ENCODE data around the gene LRCH1.

LRCH1 gene

GRCh38 chr13:46621792-46622629 is 69.0 kb downstream of the LRCH1 start:
- peaks cover 9% of the 10 kb centered on the region for H3K79me1 ChIP-seq (replicated peaks; ENCODE audit: low read length, poor library complexity, severe bottlenecking)
- H2BK12ac ChIP-seq (ENCODE audit: low read length in 2 of 2) = no peak overlapping the region
- peak overlapping the region in 1 of 2 experiments; percentile 12 for H3K4me3 ChIP-seq (ENCODE audit: insufficient read depth in 1 of 2, low read depth in 1 of 2, low read length in 2 of 2)
- H3K4me2 ChIP-seq (ENCODE audit: low read length, poor library complexity, severe bottlenecking) = peak overlapping the region; percentile 58
- H3K4ac ChIP-seq (ENCODE audit: low read depth in 1 of 2, low read length in 2 of 2) = no peak overlapping the region
- H2BK120ac ChIP-seq (ENCODE audit: low read depth, low read length) = no peak overlapping the region
- WGBS = 83% methylated on average over 1 of the region's 4 CpGs
- no peak overlapping the region for H3K23ac ChIP-seq (ENCODE audit: low read length in 2 of 2)
- H3K14ac ChIP-seq (ENCODE audit: low read length in 2 of 2) = no peak overlapping the region
- no peak overlapping the region for H2BK5ac ChIP-seq (ENCODE audit: low read depth, low read length, poor library complexity, severe bottlenecking)
- no peak overlapping the region for H3K18ac ChIP-seq (ENCODE audit: low read depth in 1 of 2, low read length in 2 of 2)
- H4K8ac ChIP-seq (ENCODE audit: low read length) = no peak overlapping the region
- no peak overlapping the region for H2AFZ ChIP-seq (ENCODE audit: low read depth, low read length)
- H4K91ac ChIP-seq (ENCODE audit: low read length) = no peak overlapping the region
- H3K27ac ChIP-seq (ENCODE audit: low read length, poor library complexity, severe bottlenecking) = peak overlapping the region; percentile 82
- no peaks in the 10 kb centered on the region for H3K36me3 ChIP-seq (ENCODE audit: control insufficient read depth in 1 of 2, insufficient read depth in 2 of 2, low read depth in 1 of 2, low read length in 2 of 2)
- H3K27me3 ChIP-seq (ENCODE audit: control insufficient read depth in 1 of 2, insufficient read depth in 1 of 2, low read length in 2 of 2) = no peaks in the 10 kb centered on the region
- no peak overlapping the region for H2AK5ac ChIP-seq (ENCODE audit: low read length, severe bottlenecking)
- no peak overlapping the region for H2BK15ac ChIP-seq (ENCODE audit: low read depth, poor library complexity, severe bottlenecking)
- peaks cover 11% of the 10 kb centered on the region for H3K4me1 ChIP-seq (ENCODE audit: control insufficient read depth, insufficient read depth, low read depth, low read length)
- no peak for DNase-seq
- H3K9me3 ChIP-seq (ENCODE audit: control insufficient read depth, low read length) = no peaks in the 10 kb centered on the region
- peak overlapping the region; percentile 84 for H3K9ac ChIP-seq (ENCODE audit: low read length)

GRCh38 chr13:46622630-46623256 is 69.8 kb downstream of the LRCH1 start:
- H2AK5ac ChIP-seq (ENCODE audit: low read length, severe bottlenecking) = no peak overlapping the region
- H3K14ac ChIP-seq (ENCODE audit: low read length in 2 of 2) = no peak overlapping the region
- H3K4me3 ChIP-seq (ENCODE audit: insufficient read depth in 1 of 2, low read depth in 1 of 2, low read length in 2 of 2) = peak overlapping the region in 1 of 2 experiments; percentile 12
- H4K8ac ChIP-seq (ENCODE audit: low read length) = no peak overlapping the region
- DNase-seq = peak; percentile 64
- no peak overlapping the region for H3K23ac ChIP-seq (ENCODE audit: low read length in 2 of 2)
- H3K27ac ChIP-seq (ENCODE audit: low read length, poor library complexity, severe bottlenecking) = peak overlapping the region; percentile 82
- WGBS = 69% methylated on average over 4 of the region's 4 CpGs
- H3K18ac ChIP-seq (ENCODE audit: low read depth in 1 of 2, low read length in 2 of 2) = no peak overlapping the region
- no peaks in the 10 kb centered on the region for H3K27me3 ChIP-seq (ENCODE audit: control insufficient read depth in 1 of 2, insufficient read depth in 1 of 2, low read length in 2 of 2)
- no peak overlapping the region for H4K91ac ChIP-seq (ENCODE audit: low read length)
- H3K9ac ChIP-seq (ENCODE audit: low read length) = peak overlapping the region; percentile 84
- H3K4me1 ChIP-seq (ENCODE audit: control insufficient read depth, insufficient read depth, low read depth, low read length) = peaks cover 7% of the 10 kb centered on the region
- H2AFZ ChIP-seq (ENCODE audit: low read depth, low read length) = no peak overlapping the region
- no peaks in the 10 kb centered on the region for H3K9me3 ChIP-seq (ENCODE audit: control insufficient read depth, low read length)
- no peak overlapping the region for H2BK5ac ChIP-seq (ENCODE audit: low read depth, low read length, poor library complexity, severe bottlenecking)
- H2BK120ac ChIP-seq (ENCODE audit: low read depth, low read length) = no peak overlapping the region
- no peaks in the 10 kb centered on the region for H3K36me3 ChIP-seq (ENCODE audit: control insufficient read depth in 1 of 2, insufficient read depth in 2 of 2, low read depth in 1 of 2, low read length in 2 of 2)
- peak overlapping the region; percentile 58 for H3K4me2 ChIP-seq (ENCODE audit: low read length, poor library complexity, severe bottlenecking)
- H2BK15ac ChIP-seq (ENCODE audit: low read depth, poor library complexity, severe bottlenecking) = no peak overlapping the region
- no peak overlapping the region for H3K4ac ChIP-seq (ENCODE audit: low read depth in 1 of 2, low read length in 2 of 2)
- no peak overlapping the region for H2BK12ac ChIP-seq (ENCODE audit: low read length in 2 of 2)
- H3K79me1 ChIP-seq (replicated peaks; ENCODE audit: low read length, poor library complexity, severe bottlenecking) = peaks cover 7% of the 10 kb centered on the region

GRCh38 chr13:46624353-46624752 is 71.4 kb downstream of the LRCH1 start:
- H3K18ac ChIP-seq (ENCODE audit: low read depth in 1 of 2, low read length in 2 of 2) = no peak overlapping the region
- H3K4ac ChIP-seq (ENCODE audit: low read depth in 1 of 2, low read length in 2 of 2) = no peak overlapping the region
- no peak overlapping the region for H3K23ac ChIP-seq (ENCODE audit: low read length in 2 of 2)
- H2BK15ac ChIP-seq (ENCODE audit: low read depth, poor library complexity, severe bottlenecking) = no peak overlapping the region
- no peak overlapping the region for H2BK12ac ChIP-seq (ENCODE audit: low read length in 2 of 2)
- H3K4me1 ChIP-seq (ENCODE audit: control insufficient read depth, insufficient read depth, low read depth, low read length) = peaks cover 7% of the 10 kb centered on the region
- H2AK5ac ChIP-seq (ENCODE audit: low read length, severe bottlenecking) = no peak overlapping the region
- no peak overlapping the region for H2BK5ac ChIP-seq (ENCODE audit: low read depth, low read length, poor library complexity, severe bottlenecking)
- no peak overlapping the region for H3K9ac ChIP-seq (ENCODE audit: low read length)
- no peak overlapping the region for H2BK120ac ChIP-seq (ENCODE audit: low read depth, low read length)
- H3K79me1 ChIP-seq (replicated peaks; ENCODE audit: low read length, poor library complexity, severe bottlenecking) = peaks cover 11% of the 10 kb centered on the region
- no peak overlapping the region for H4K91ac ChIP-seq (ENCODE audit: low read length)
- H3K14ac ChIP-seq (ENCODE audit: low read length in 2 of 2) = no peak overlapping the region
- no peak overlapping the region for H4K8ac ChIP-seq (ENCODE audit: low read length)
- WGBS = 97% methylated on average over 3 of the region's 3 CpGs
- H3K36me3 ChIP-seq (ENCODE audit: control insufficient read depth in 1 of 2, insufficient read depth in 2 of 2, low read depth in 1 of 2, low read length in 2 of 2) = peaks cover 0 to 4% of the 10 kb centered on the region in 2 experiments
- no peak for DNase-seq
- no peak overlapping the region for H2AFZ ChIP-seq (ENCODE audit: low read depth, low read length)
- H3K4me3 ChIP-seq (ENCODE audit: insufficient read depth in 1 of 2, low read depth in 1 of 2, low read length in 2 of 2) = no peak overlapping the region
- no peak overlapping the region for H3K4me2 ChIP-seq (ENCODE audit: low read length, poor library complexity, severe bottlenecking)
- H3K9me3 ChIP-seq (ENCODE audit: control insufficient read depth, low read length) = no peaks in the 10 kb centered on the region
- no peaks in the 10 kb centered on the region for H3K27me3 ChIP-seq (ENCODE audit: control insufficient read depth in 1 of 2, insufficient read depth in 1 of 2, low read length in 2 of 2)
- H3K27ac ChIP-seq (ENCODE audit: low read length, poor library complexity, severe bottlenecking) = no peak overlapping the region

GRCh38 chr13:46624821-46625220 is 71.9 kb downstream of the LRCH1 start:
- Histone ChIP-seq H2BK120ac (ENCODE audit: low read depth, low read length) (no peak overlapping the region), H3K23ac (ENCODE audit: low read length in 2 of 2) (no peak overlapping the region), H2AK5ac (ENCODE audit: low read length, severe bottlenecking) (peak overlapping the region; percentile 39), H2BK15ac (ENCODE audit: low read depth, poor library complexity, severe bottlenecking) (no peak overlapping the region), H2AFZ (ENCODE audit: low read depth, low read length) (no peak overlapping the region), H3K27ac (ENCODE audit: low read length, poor library complexity, severe bottlenecking) (no peak overlapping the region), H3K36me3 (ENCODE audit: control insufficient read depth in 1 of 2, insufficient read depth in 2 of 2, low read depth in 1 of 2, low read length in 2 of 2) (peaks cover 0 to 4% of the 10 kb centered on the region in 2 experiments), H3K4me3 (ENCODE audit: insufficient read depth in 1 of 2, low read depth in 1 of 2, low read length in 2 of 2) (no peak overlapping the region), H2BK12ac (ENCODE audit: low read length in 2 of 2) (peak overlapping the region in 1 of 2 experiments; percentile 28), H3K4ac (ENCODE audit: low read depth in 1 of 2, low read length in 2 of 2) (no peak overlapping the region), H4K8ac (ENCODE audit: low read length) (no peak overlapping the region), H3K4me2 (ENCODE audit: low read length, poor library complexity, severe bottlenecking) (no peak overlapping the region), H3K9ac (ENCODE audit: low read length) (no peak overlapping the region), H3K14ac (ENCODE audit: low read length in 2 of 2) (no peak overlapping the region), H3K79me1 (replicated peaks; ENCODE audit: low read length, poor library complexity, severe bottlenecking) (peaks cover 11% of the 10 kb centered on the region), H4K91ac (ENCODE audit: low read length) (no peak overlapping the region), H3K27me3 (ENCODE audit: control insufficient read depth in 1 of 2, insufficient read depth in 1 of 2, low read length in 2 of 2) (no peaks in the 10 kb centered on the region), H3K18ac (ENCODE audit: low read depth in 1 of 2, low read length in 2 of 2) (no peak overlapping the region), H3K9me3 (ENCODE audit: control insufficient read depth, low read length) (no peaks in the 10 kb centered on the region), H2BK5ac (ENCODE audit: low read depth, low read length, poor library complexity, severe bottlenecking) (no peak overlapping the region), H3K4me1 (ENCODE audit: control insufficient read depth, insufficient read depth, low read depth, low read length) (peaks cover 7% of the 10 kb centered on the region)
- 88% methylated on average over 4 of the region's 4 CpGs for WGBS
- DNase-seq = no peak
